ENCODE measurements around the gene TMEM131. TPM values are rescaled to one million over a fixed set of nuclear protein-coding genes. Genes with fewer than 3 reads are reported as not detected.

Gene TMEM131
- total and polyA plus RNA-seq, 2 experiments from 2014 or later = 9.2 to 22.7 TPM

DNA sequence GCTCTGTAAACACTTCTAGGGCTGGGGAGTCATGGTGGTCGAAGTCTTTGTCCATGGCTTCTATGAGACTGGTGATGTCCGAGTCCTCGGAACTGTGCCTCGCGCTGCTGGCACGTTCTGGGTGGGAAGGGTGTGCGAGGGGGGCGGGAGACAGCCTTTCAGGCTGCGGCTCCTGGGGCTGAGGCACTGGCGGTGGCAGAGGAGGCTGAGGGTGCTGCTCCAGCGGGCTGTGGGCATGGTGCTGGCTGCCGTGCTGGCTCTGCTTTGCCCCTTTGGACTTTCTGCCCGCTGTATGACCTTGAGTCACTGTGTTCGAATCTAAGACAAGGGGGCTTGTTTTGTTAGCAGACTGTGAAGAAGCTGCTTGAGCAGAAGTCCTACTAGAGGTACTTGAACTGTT lies 203.3 kb downstream of the TMEM131 start:
- no peaks in the 10 kb centered on the region for H3K36me3 ChIP-seq (ENCODE audit: insufficient read depth)
- H3F3A ChIP-seq (replicated peaks; ENCODE audit: low read depth) = no peaks in the 10 kb centered on the region
- no peaks in the 10 kb centered on the region for H3K9me2 ChIP-seq (ENCODE audit: insufficient read depth)
- no peaks in the 10 kb centered on the region for H3K4me1 ChIP-seq (ENCODE audit: insufficient read depth)
- no peak overlapping the region for H2AFZ ChIP-seq
- Mint-ChIP-seq H3K27me3 (ENCODE audit: insufficient read depth, low read depth, poor library complexity) (peaks cover 3% of the 10 kb centered on the region), H3K4me3 (no peak overlapping the region), H3K9me3 (no peaks in the 10 kb centered on the region), H3K4me1 (no peaks in the 10 kb centered on the region), H3K27ac (no peak overlapping the region), H3K36me3 (ENCODE audit: low read depth) (peaks cover 7% of the 10 kb centered on the region; the same call in 2 of the 3 replicates)
- peaks cover 8% of the 10 kb centered on the region; the same call in 1 of the 2 replicates for H4K20me1 ChIP-seq (replicated peaks; ENCODE audit: insufficient read depth)
- ATAC-seq (no peak), DNase-seq (ENCODE audit: low spot score) (no peak)
- no peak overlapping the region for H3K4me3 ChIP-seq
- H3K79me2 ChIP-seq (replicated peaks; ENCODE audit: insufficient read depth) = no peaks in the 10 kb centered on the region
- TF ChIP-seq NANOG (IDR thresholded peaks at IDR 0.05; ENCODE audit: borderline replicate concordance) (no peak), EZH2phosphoT487 (IDR thresholded peaks at IDR 0.05; ENCODE audit: unreplicated experiment) (no peak), ZNF114 (CRISPR knock-in tag; IDR thresholded peaks at IDR 0.05) (no peak), JUNB (IDR thresholded peaks at IDR 0.05; ENCODE audit: unreplicated experiment) (no peak), ZNF331 (CRISPR knock-in tag; IDR thresholded peaks at IDR 0.05; ENCODE audit: low read depth) (no peak), STAT1 (IDR thresholded peaks at IDR 0.05; ENCODE audit: unreplicated experiment) (no peak), REST (IDR thresholded peaks at IDR 0.05; ENCODE audit: unreplicated experiment) (no peak), CREB1 (CRISPR knock-in tag; IDR thresholded peaks at IDR 0.05; ENCODE audit: low read depth) (no peak), EZH2 (IDR thresholded peaks at IDR 0.05; ENCODE audit: low read depth, unreplicated experiment) (no peak)
- TF ChIP-seq, protein P1, sequence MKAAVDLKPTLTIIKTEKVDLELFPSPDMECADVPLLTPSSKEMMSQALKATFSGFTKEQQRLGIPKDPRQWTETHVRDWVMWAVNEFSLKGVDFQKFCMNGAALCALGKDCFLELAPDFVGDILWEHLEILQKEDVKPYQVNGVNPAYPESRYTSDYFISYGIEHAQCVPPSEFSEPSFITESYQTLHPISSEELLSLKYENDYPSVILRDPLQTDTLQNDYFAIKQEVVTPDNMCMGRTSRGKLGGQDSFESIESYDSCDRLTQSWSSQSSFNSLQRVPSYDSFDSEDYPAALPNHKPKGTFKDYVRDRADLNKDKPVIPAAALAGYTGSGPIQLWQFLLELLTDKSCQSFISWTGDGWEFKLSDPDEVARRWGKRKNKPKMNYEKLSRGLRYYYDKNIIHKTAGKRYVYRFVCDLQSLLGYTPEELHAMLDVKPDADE (IDR thresholded peaks at IDR 0.05) = no peak
- TF ChIP-seq, protein P2, sequence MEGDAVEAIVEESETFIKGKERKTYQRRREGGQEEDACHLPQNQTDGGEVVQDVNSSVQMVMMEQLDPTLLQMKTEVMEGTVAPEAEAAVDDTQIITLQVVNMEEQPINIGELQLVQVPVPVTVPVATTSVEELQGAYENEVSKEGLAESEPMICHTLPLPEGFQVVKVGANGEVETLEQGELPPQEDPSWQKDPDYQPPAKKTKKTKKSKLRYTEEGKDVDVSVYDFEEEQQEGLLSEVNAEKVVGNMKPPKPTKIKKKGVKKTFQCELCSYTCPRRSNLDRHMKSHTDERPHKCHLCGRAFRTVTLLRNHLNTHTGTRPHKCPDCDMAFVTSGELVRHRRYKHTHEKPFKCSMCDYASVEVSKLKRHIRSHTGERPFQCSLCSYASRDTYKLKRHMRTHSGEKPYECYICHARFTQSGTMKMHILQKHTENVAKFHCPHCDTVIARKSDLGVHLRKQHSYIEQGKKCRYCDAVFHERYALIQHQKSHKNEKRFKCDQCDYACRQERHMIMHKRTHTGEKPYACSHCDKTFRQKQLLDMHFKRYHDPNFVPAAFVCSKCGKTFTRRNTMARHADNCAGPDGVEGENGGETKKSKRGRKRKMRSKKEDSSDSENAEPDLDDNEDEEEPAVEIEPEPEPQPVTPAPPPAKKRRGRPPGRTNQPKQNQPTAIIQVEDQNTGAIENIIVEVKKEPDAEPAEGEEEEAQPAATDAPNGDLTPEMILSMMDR (conservative IDR thresholded peaks at IDR 0.05; ENCODE audit: low read depth in 2 of 2) = no peak
- TF ChIP-seq, protein P3, sequence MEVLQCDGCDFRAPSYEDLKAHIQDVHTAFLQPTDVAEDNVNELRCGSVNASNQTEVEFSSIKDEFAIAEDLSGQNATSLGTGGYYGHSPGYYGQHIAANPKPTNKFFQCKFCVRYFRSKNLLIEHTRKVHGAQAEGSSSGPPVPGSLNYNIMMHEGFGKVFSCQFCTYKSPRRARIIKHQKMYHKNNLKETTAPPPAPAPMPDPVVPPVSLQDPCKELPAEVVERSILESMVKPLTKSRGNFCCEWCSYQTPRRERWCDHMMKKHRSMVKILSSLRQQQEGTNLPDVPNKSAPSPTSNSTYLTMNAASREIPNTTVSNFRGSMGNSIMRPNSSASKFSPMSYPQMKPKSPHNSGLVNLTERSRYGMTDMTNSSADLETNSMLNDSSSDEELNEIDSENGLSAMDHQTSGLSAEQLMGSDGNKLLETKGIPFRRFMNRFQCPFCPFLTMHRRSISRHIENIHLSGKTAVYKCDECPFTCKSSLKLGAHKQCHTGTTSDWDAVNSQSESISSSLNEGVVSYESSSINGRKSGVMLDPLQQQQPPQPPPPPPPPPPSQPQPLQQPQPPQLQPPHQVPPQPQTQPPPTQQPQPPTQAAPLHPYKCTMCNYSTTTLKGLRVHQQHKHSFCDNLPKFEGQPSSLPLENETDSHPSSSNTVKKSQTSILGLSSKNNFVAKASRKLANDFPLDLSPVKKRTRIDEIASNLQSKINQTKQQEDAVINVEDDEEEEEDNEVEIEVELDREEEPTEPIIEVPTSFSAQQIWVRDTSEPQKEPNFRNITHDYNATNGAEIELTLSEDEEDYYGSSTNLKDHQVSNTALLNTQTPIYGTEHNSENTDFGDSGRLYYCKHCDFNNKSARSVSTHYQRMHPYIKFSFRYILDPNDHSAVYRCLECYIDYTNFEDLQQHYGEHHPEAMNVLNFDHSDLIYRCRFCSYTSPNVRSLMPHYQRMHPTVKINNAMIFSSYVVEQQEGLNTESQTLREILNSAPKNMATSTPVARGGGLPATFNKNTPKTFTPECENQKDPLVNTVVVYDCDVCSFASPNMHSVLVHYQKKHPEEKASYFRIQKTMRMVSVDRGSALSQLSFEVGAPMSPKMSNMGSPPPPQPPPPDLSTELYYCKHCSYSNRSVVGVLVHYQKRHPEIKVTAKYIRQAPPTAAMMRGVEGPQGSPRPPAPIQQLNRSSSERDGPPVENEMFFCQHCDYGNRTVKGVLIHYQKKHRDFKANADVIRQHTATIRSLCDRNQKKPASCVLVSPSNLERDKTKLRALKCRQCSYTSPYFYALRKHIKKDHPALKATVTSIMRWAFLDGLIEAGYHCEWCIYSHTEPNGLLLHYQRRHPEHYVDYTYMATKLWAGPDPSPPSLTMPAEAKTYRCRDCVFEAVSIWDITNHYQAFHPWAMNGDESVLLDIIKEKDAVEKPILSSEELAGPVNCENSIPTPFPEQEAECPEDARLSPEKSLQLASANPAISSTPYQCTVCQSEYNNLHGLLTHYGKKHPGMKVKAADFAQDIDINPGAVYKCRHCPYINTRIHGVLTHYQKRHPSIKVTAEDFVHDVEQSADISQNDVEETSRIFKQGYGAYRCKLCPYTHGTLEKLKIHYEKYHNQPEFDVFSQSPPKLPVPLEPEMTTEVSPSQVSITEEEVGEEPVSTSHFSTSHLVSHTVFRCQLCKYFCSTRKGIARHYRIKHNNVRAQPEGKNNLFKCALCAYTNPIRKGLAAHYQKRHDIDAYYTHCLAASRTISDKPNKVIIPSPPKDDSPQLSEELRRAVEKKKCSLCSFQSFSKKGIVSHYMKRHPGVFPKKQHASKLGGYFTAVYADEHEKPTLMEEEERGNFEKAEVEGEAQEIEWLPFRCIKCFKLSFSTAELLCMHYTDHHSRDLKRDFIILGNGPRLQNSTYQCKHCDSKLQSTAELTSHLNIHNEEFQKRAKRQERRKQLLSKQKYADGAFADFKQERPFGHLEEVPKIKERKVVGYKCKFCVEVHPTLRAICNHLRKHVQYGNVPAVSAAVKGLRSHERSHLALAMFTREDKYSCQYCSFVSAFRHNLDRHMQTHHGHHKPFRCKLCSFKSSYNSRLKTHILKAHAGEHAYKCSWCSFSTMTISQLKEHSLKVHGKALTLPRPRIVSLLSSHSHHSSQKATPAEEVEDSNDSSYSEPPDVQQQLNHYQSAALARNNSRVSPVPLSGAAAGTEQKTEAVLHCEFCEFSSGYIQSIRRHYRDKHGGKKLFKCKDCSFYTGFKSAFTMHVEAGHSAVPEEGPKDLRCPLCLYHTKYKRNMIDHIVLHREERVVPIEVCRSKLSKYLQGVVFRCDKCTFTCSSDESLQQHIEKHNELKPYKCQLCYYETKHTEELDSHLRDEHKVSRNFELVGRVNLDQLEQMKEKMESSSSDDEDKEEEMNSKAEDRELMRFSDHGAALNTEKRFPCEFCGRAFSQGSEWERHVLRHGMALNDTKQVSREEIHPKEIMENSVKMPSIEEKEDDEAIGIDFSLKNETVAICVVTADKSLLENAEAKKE (CRISPR knock-in tag; IDR thresholded peaks at IDR 0.05) = no peak
- no peaks in the 10 kb centered on the region for H3K27me3 ChIP-seq (ENCODE audit: insufficient read depth)
- no peak overlapping the region for H3K4me2 ChIP-seq
- H3K27ac ChIP-seq (ENCODE audit: low read depth) = no peak overlapping the region
